ENCODE data around the gene MICAL3. TPM values are rescaled to one million over a fixed set of nuclear protein-coding genes. Genes with fewer than 3 reads are reported as not detected.

Gene MICAL3
- total and polyA plus RNA-seq, 5 donors = 30.4 to 105 (median 72.5) TPM

DNA sequence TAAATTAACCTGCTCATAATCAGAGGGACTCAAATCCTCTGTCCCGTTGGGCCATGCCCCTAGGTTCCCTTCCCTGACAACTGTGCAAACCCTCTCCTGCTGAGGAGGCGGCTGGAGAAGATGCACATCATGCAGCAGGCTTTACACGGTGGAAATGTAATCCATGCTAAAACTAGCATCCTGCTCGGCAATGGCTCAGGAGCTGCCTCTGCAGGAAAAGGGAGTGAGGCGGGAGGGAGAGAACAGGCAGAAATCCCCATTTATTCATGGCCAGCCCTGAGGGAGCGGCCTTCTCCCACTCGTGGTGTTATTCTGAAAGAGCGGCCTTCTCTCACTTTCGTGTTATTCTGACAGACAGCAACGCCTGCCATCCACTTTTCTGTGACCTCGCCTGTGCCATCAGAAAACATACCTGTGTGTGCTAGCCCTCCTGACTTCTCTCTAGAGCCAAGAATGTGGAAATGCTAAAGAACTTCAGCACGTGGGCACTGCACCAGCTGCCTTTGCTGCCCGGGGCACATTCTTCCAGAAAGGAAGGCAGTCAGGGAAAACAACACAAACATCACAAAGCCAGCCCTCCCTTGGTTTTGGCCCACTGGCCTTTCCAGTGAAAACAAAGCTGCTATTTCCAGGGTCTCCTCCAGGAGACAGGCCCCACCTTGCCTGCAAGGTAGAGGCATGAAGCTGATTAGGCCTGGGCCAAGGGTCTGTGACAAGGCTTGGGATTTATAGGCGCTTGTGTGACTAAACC lies 187.2 kb downstream of the MICAL3 start:
- ATAC-seq (no peak), DNase-seq (peak in 1 of 3 donors; percentile 58)
- intact Hi-C loops (cut with DNase I) = loop anchor here in 1 of 4 donors (10.0 kb wide), 1 partner anchor 58 kb away; no protein-coding TSS in a partner anchor
- WGBS = 48% methylated on average over 14 of the region's 14 CpGs
- Histone ChIP-seq H3K27me3 (ENCODE audit: control insufficient read depth, insufficient read depth) (no peaks in the 10 kb centered on the region), H3K27ac (ENCODE audit: low read length) (peak overlapping the region; percentile 54), H3K9me3 (ENCODE audit: control insufficient read depth, low read length) (no peaks in the 10 kb centered on the region), H3K4me3 (ENCODE audit: low read length) (no peak overlapping the region), H3K4me1 (ENCODE audit: control insufficient read depth, insufficient read depth, low read length) (peaks cover 2% of the 10 kb centered on the region)

DNA sequence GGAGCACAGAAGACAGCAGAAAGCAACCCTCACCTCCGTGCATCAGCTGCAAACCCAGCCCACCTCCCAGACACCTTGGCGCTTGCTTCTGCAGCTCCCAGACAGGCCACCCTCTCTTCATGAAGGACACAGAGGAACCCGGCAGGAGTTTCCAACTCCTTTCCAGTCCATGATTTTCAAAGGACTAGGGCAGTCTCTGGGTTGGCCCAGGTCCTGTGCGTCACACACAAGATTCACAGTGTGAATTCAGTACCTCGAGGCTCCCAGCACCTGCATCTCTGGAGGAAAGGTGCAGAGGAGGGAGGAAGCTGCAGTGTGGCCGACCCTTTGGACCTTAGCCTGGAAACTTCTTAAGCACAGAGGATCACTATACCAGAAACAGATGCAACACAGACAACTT lies 189.1 kb downstream of the MICAL3 start:
- ATAC-seq (no peak), DNase-seq (no peak)
- H3K4me3 ChIP-seq (ENCODE audit: low read length) = no peak overlapping the region
- no peak overlapping the region for H3K27ac ChIP-seq (ENCODE audit: low read length)
- 81% methylated on average over 6 of the region's 6 CpGs for WGBS
- peaks cover 4% of the 10 kb centered on the region for H3K4me1 ChIP-seq (ENCODE audit: control insufficient read depth, insufficient read depth, low read length)
- H3K9me3 ChIP-seq (ENCODE audit: control insufficient read depth, low read length) = no peaks in the 10 kb centered on the region
- no peaks in the 10 kb centered on the region for H3K27me3 ChIP-seq (ENCODE audit: control insufficient read depth, insufficient read depth)
- intact Hi-C loops (cut with DNase I) = loop anchor here in 1 of 4 donors (10.0 kb wide), 1 partner anchor 60 kb away; no protein-coding TSS in a partner anchor

DNA sequence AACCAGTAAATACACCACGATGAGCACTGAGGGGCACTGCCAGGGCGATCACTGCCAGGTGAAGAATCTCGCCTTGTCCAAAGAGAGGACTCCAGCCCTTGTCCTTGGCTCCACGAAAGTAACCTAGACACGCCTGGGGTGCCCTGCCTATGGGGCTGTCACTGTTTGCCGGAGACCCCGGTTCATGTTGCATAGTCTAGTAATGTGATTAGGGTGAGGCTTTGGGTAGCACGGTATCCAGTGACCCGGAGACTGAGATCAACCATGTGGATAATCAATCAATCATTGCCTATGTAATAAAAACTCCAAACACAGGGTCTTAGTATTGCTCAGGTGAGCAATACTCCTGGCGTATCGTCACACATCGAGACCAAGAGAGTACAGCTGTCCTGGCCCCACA lies 190.9 kb downstream of the MICAL3 start:
- no peak for DNase-seq
- Histone ChIP-seq H3K27me3 (ENCODE audit: control insufficient read depth, insufficient read depth) (no peaks in the 10 kb centered on the region), H3K4me1 (ENCODE audit: control insufficient read depth, insufficient read depth, low read length) (peaks cover 4% of the 10 kb centered on the region), H3K4me3 (ENCODE audit: low read length) (no peak overlapping the region), H3K27ac (ENCODE audit: low read length) (no peak overlapping the region), H3K9me3 (ENCODE audit: control insufficient read depth, low read length) (no peaks in the 10 kb centered on the region)
- WGBS = 83% methylated on average over 12 of the region's 12 CpGs
- intact Hi-C loops (cut with DNase I) = loop anchor here in 3 of 4 donors (5.0 to 10.0 kb wide), 5 partner anchors 59 to 244 kb away; partner anchors contain the start of genes MICAL3 (in 1 of the 3) and PEX26 (in 1 of the 3)
- no peak for ATAC-seq

DNA sequence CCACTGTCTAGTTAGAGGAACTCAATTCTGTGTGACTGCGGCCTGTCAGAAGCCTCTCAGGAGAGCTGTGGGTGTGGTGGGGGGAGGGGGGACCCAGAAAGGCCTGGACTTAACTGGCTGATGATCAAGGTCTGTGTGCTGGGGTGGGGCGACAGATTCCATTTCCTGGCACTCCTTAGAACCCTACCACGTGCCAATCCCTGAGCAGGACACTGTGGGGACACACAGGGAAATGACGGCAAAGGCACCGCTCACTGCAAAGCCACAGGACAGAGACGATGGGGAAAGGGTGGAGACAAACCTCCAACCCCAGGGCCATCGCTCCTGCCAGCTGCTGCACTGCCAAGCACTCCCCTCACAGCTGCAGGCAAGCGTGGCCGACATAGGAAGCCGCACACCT lies 191.7 kb downstream of the MICAL3 start:
- no peaks in the 10 kb centered on the region for H3K9me3 ChIP-seq (ENCODE audit: control insufficient read depth, low read length)
- ATAC-seq = peak; percentile 15 to 63

DNA sequence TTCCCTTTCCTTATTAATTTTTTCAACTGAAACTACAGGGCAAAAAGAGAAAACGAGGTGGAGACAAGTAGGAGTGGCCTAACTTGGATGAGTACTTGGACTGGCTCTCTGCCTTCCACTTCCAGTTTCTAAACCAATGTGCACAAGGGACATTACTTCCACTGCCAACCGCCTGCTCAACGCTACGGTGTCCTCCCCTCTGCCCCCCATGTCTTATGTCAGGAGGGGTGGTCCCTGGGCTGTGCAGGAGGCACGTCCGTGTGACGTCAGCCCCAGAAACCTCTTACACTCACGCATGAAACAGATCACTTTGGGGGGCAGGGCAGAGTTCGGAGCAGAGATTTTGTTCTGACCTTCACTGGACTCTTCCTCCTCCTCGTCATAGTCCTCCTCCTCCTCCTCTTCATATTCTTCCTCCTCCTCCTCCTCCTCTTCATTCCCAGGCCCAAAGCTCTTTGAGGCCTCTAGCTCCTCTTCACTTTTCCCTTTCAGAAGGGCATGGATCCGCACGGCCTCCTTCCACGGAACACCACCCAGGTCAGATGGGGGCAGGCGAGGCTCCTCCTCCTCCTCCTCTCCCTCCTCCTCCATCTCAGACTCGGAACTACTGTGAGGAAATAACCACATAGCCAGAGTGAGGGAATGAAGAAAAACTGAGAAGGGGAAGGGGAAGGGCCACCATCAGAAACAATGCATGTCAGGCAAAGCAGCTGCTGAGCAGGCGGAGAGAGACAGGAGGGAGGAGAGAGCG lies 192.7 kb downstream of the MICAL3 start:
- Histone ChIP-seq H3K4me1 (ENCODE audit: control insufficient read depth, insufficient read depth, low read length) (peaks cover 4% of the 10 kb centered on the region), H3K4me3 (ENCODE audit: low read length) (no peak overlapping the region)
- ATAC-seq = peak; percentile 15 to 23

More for the DNA sequence above, 191.7 kb downstream of the MICAL3 start:
- Histone ChIP-seq H3K4me3 (ENCODE audit: low read length) (no peak overlapping the region), H3K27ac (ENCODE audit: low read length) (peak overlapping the region; percentile 54), H3K27me3 (ENCODE audit: control insufficient read depth, insufficient read depth) (no peaks in the 10 kb centered on the region), H3K4me1 (ENCODE audit: control insufficient read depth, insufficient read depth, low read length) (peaks cover 4% of the 10 kb centered on the region)
- intact Hi-C loops (cut with DNase I) = loop anchor here in 3 of 4 donors (5.0 to 10.0 kb wide), 5 partner anchors 60 to 245 kb away; partner anchors contain the start of genes MICAL3 (in 1 of the 3) and PEX26 (in 1 of the 3)
- 58% methylated on average over 10 of the region's 10 CpGs for whole genome bisulfite sequencing
- peak in 2 of 3 donors; percentile 63 to 64 for DNase-seq

DNA sequence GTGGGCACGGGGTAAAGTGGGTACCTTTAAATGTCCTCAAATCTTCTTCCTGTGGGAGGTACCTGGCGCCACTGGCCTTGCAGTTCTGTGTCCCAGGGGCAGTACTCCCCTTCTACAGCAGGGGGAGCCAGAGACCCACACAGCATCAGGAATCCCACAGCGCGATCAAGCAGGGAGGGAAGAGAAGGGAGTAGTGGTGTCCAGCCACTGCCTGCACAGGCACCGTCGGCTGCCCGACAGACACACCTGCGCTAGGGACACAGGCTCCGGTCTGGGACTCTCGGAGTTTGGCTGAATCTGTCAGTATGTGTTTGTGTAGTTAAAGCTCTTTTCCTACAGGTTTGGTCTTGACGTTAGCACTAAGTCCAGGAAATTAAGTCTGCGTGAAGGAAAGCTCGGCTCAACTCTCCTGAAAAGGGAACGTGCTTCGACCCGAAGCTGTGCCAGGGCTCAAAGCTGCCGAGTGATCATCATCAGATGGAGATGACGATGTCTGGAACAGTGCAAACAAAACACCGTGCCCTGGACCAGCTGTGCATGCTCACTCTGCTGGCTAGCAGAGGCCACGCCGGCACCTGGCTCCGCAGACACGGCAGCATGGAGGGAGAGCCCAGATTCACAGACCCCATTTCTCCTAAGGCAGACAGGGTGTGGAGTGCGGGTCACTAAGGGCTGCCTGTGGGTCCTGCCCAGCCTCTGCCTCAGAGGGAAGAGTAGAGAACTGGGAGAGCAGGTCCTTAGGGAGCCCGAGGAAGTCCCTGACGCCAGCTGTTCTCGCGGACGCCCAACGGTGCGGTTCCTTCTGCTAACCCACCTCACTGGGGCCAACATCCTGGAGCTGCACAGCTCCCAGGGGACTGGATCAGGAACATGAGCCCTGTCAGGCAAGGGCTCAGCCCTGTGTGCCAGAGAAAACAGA lies 194.1 kb downstream of the MICAL3 start:
- 36% methylated on average over 31 of the region's 31 CpGs for WGBS

More for the DNA sequence above, 192.7 kb downstream of the MICAL3 start:
- WGBS = 66% methylated on average over 17 of the region's 17 CpGs
- Histone ChIP-seq H3K27me3 (ENCODE audit: control insufficient read depth, insufficient read depth) (no peaks in the 10 kb centered on the region), H3K9me3 (ENCODE audit: control insufficient read depth, low read length) (no peaks in the 10 kb centered on the region), H3K27ac (ENCODE audit: low read length) (peak overlapping the region; percentile 54)
- intact Hi-C loops (cut with DNase I) = loop anchor here (2.0 to 10.0 kb wide), 7 partner anchors 59 to 246 kb away; partner anchors contain the start of genes PEX26 (in 3 of the 4) and MICAL3 (in 1 of the 4)
- DNase-seq = peak in 2 of 3 donors; percentile 64 to 66

DNA sequence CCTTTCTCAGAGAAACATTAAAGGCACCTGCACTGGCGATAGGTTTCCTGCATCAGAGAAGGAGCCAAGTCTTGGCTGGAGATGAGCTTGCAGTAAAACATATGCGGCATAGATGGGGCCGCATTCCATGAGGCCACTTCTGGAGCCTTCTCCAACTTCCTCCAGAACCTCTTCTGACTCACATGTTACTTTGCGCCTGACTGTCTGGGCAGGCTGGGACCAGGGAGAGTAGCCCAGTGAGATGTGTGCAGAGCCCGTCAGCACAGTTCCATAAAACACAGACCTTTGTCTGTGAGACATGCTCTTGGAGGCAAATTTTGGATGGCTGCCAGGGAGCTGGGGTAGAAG lies 194.7 kb downstream of the MICAL3 start:
- intact Hi-C loops (cut with DNase I) = loop anchor here (2.0 to 10.0 kb wide), 8 partner anchors 61 to 248 kb away; partner anchors contain the start of genes PEX26 (in 3 of the 4) and MICAL3 (in 2 of the 4)
- no peak overlapping the region for H3K27ac ChIP-seq (ENCODE audit: low read length)
- 81% methylated on average over 5 of the region's 5 CpGs for WGBS
- ATAC-seq (no peak), DNase-seq (no peak)
- H3K4me1 ChIP-seq (ENCODE audit: control insufficient read depth, insufficient read depth, low read length) = peaks cover 4% of the 10 kb centered on the region
- H3K4me3 ChIP-seq (ENCODE audit: low read length) = no peak overlapping the region
- no peaks in the 10 kb centered on the region for H3K27me3 ChIP-seq (ENCODE audit: control insufficient read depth, insufficient read depth)
- H3K9me3 ChIP-seq (ENCODE audit: control insufficient read depth, low read length) = no peaks in the 10 kb centered on the region

More for the DNA sequence above, 194.1 kb downstream of the MICAL3 start:
- intact Hi-C loops (cut with DNase I) = loop anchor here (2.0 to 10.0 kb wide), 7 partner anchors 60 to 247 kb away; partner anchors contain the start of genes PEX26 (in 3 of the 4) and MICAL3 (in 1 of the 4)
- Histone ChIP-seq H3K4me1 (ENCODE audit: control insufficient read depth, insufficient read depth, low read length) (peaks cover 4% of the 10 kb centered on the region), H3K27ac (ENCODE audit: low read length) (no peak overlapping the region), H3K27me3 (ENCODE audit: control insufficient read depth, insufficient read depth) (no peaks in the 10 kb centered on the region), H3K9me3 (ENCODE audit: control insufficient read depth, low read length) (no peaks in the 10 kb centered on the region), H3K4me3 (ENCODE audit: low read length) (no peak overlapping the region)
- peak; percentile 78 to 79 for ATAC-seq
- DNase-seq = peak; percentile 81 to 94 (median 90)

DNA sequence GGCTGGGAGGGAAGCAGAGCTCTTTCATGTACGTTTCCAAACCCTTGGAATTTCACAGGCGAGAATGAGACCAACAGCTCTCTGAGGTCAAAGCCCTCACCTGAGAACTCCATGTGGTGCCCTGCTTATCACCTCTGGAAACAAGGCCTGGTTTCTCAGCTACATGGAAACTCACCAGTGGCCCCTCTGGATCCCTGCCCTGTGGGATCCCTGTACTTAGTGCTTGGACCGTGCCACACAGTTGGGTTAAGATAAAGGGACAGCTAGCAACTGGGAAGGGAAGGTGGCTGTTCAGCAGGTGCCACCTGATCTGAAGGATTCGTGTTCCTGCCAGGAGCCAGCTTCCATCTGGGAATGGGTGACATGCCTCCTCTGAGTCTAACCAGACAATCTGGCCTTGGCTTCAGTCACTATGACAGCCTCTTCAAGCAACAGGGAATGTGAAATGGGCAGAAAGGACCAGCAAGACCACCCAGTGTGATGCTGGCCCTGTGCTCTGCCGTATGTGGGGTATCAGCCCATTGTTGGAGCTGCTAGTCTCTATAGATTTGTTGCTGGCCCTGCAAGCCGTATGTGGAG lies 195.8 kb downstream of the MICAL3 start:
- no peak for ATAC-seq
- DNase-seq = no peak
- no peak overlapping the region for H3K27ac ChIP-seq (ENCODE audit: low read length)
- no peaks in the 10 kb centered on the region for H3K9me3 ChIP-seq (ENCODE audit: control insufficient read depth, low read length)
- H3K4me3 ChIP-seq (ENCODE audit: low read length) = no peak overlapping the region
- no peaks in the 10 kb centered on the region for H3K27me3 ChIP-seq (ENCODE audit: control insufficient read depth, insufficient read depth)
- intact Hi-C loops (cut with DNase I) = loop anchor here in 1 of 4 donors (10.0 kb wide), 1 partner anchor 196 kb away; the partner anchor contains the start of gene MICAL3
- WGBS = 82% methylated on average over 6 of the region's 6 CpGs
- H3K4me1 ChIP-seq (ENCODE audit: control insufficient read depth, insufficient read depth, low read length) = peaks cover 4% of the 10 kb centered on the region

DNA sequence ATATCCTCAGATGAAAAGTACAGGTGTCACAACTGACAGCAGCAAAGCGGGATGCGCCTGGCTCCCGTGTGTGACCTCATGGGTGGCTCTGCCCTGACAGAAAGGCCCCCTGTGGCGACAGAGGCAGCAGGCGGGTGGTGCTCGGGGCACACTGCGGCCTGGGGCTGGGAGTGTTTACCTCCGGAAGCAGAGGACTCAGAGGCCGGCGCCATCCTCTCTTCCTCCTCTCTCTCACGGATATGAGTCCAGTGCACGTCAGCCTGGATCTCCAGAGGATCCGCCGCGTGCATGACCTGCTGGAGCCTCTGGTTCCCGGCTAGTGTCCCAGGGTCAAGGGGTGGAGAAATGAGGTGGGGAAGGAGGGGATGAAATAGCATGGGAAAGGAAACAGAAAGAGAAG lies 196.9 kb downstream of the MICAL3 start:
- H3K9me3 ChIP-seq (ENCODE audit: control insufficient read depth, low read length) = no peaks in the 10 kb centered on the region
- 89% methylated on average over 16 of the region's 16 CpGs for WGBS
- H3K27me3 ChIP-seq (ENCODE audit: control insufficient read depth, insufficient read depth) = no peaks in the 10 kb centered on the region
- peaks cover 4% of the 10 kb centered on the region for H3K4me1 ChIP-seq (ENCODE audit: control insufficient read depth, insufficient read depth, low read length)
- DNase-seq (no peak), ATAC-seq (no peak)
- no peak overlapping the region for H3K4me3 ChIP-seq (ENCODE audit: low read length)
- no peak overlapping the region for H3K27ac ChIP-seq (ENCODE audit: low read length)
- intact Hi-C loops (cut with DNase I) = loop anchor here in 1 of 4 donors (10.0 kb wide), 1 partner anchor 197 kb away; the partner anchor contains the start of gene MICAL3

Measured in right cardiac atrium (tissue), 5 donors.